Stimulated activated CD8-positive, alpha-beta memory T cell treated with anti-CD3 and anti-CD28 coated beads, Interleukin-12 subunit alpha, Interleukin-12 subunit beta, amount 100 ng/mL, for 4 hours (primary cell): ENCODE measurements around the gene NDUFB6.

Source experiments
- DNase-seq: peaks from one replicate; pipeline ENCODE4 v3.0.0-alpha.2; 2020; ENCODE audit warnings: low read depth

Gene NDUFB6

GRCh38 chr9:32518276-32518675, 54.7 kb downstream of the NDUFB6 start:
- no peak for DNase-seq

GRCh38 chr9:32516241-32516640, 56.7 kb downstream of the NDUFB6 start:
- no peak for DNase-seq

GRCh38 chr9:32508728-32509127, 64.2 kb downstream of the NDUFB6 start:
- no peak for DNase-seq

- no peak for DNase-seq
Measured at GRCh38 chr9:32503008-32503407, 70.0 kb downstream of the NDUFB6 start.
